GM21619 (cell line): Measurements from ENCODE around the gene TGIF1.

Source experiments
- ATAC-seq: cut with Tn5 transposase; IDR thresholded peaks from one replicate; pipeline ENCODE4 v1.9.1; 2021; ENCODE audit not compliant: unreplicated experiment

TGIF1 gene

GRCh38 chr18:3480827-3481573, 31.0 kb downstream of the TGIF1 start:
- ATAC-seq, result no peak

- no peak for ATAC-seq
Measured at GRCh38 chr18:3481696-3482210, 31.8 kb downstream of the TGIF1 start.

GRCh38 chr18:3482258-3482657, 32.3 kb downstream of the TGIF1 start:
- no peak for ATAC-seq

- no peak for ATAC-seq
Measured at GRCh38 chr18:3485153-3486149, 35.5 kb downstream of the TGIF1 start.

GRCh38 chr18:3486512-3486911, 36.5 kb downstream of the TGIF1 start:
- no peak for ATAC-seq

- no peak for ATAC-seq
Measured at GRCh38 chr18:3489462-3489861, 39.5 kb downstream of the TGIF1 start.

GRCh38 chr18:3491981-3492555, 42.1 kb downstream of the TGIF1 start:
- ATAC-seq, result no peak

- ATAC-seq, result no peak
Measured at GRCh38 chr18:3492721-3493120, 42.7 kb downstream of the TGIF1 start.

- ATAC-seq, result no peak
Measured at GRCh38 chr18:3493501-3494244, 43.7 kb downstream of the TGIF1 start.

- ATAC-seq, result no peak
Measured at GRCh38 chr18:3494245-3494526, 44.2 kb downstream of the TGIF1 start.

GRCh38 chr18:3494569-3494968, 44.6 kb downstream of the TGIF1 start:
- ATAC-seq, result no peak

- no peak for ATAC-seq
Measured at GRCh38 chr18:3495691-3496430, 45.9 kb downstream of the TGIF1 start.

- ATAC-seq, result no peak
Measured at GRCh38 chr18:3498698-3499471, 48.9 kb downstream of the TGIF1 start.

- no peak for ATAC-seq
Measured at GRCh38 chr18:3499501-3499900, 49.5 kb downstream of the TGIF1 start.

GRCh38 chr18:3500016-3500415, 50.0 kb downstream of the TGIF1 start:
- ATAC-seq, result no peak

GRCh38 chr18:3502650-3503049, 52.7 kb downstream of the TGIF1 start:
- ATAC-seq, result no peak

- ATAC-seq, result no peak
Measured at GRCh38 chr18:3504637-3505036, 54.7 kb downstream of the TGIF1 start.

- no peak for ATAC-seq
Measured at GRCh38 chr18:3508576-3509549, 58.9 kb downstream of the TGIF1 start.
